ENCODE measurements around the gene PTPN7.

Gene PTPN7

GRCh38 chr1:202165942-202166843 is 5.8 kb upstream of the PTPN7 start:
- no peak for DNase-seq

GRCh38 chr1:202165267-202165941 is 5.0 kb upstream of the PTPN7 start:
- DNase-seq = no peak

- DNase-seq = no peak
Observed at GRCh38 chr1:202164271-202165037, 4.1 kb upstream of the PTPN7 start.

- DNase-seq = no peak
Observed at GRCh38 chr1:202163281-202164270, 3.2 kb upstream of the PTPN7 start.

DNA sequence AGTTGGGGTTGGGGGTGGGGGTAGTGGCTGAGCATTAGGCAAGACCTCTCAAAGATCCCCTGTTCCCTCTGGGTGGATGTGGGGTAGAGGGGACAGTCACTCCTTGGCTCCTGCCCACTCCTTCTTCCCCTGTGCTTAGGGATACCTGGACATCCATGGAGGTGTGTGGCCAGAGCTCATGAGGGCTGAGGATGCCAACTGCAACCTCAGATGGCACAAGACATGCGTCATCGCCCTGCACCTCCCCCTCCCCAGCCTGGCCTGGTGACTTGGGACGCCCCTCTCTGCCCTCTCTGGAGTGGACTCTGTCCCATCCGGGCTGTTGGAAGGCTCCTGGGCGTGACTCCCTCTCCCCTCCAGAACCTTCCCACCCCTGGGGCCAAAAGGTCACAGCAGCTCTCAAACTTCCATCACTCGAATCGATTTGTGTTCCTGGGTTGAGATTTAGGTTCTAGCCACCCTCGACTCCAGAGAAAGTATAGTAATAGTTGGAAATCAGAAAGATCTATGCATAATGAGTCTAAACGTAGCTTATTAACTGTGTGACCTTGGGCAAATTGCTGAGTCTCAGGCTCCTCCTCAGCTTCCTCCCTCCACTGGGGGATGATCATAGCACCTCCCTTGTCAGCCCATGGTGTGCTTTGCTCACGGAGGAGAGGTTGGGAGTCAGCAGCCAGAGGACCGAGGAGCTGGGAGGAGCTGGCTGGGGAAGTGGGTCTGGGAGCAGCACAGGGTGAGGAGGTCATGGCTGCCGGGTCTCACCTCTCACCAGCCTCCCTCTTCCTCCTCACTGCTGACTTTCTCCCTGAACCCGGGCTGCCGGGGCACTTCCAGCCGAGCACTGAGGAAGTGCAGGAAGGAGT is 2.2 kb upstream of the PTPN7 start:
- no peak for DNase-seq

DNA sequence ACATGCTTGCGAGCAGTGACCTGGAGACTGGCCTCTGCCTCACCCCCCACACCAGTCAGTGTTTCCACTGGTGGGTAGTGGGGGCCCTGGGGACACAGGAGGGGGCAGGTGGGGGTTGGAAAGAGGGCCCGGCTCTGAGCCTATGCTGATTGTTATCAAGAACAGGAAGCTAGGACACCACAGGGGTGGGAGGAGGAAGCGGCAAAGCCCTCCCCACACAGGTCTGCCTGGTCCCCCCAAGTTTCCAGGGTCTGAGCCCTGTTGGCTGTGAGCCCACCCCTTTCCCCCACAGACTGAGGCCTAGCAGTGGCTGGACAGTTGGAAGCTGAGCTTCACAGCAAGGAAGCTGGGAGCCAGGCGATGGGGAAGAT is 1.6 kb upstream of the PTPN7 start:
- no peak for DNase-seq

DNA sequence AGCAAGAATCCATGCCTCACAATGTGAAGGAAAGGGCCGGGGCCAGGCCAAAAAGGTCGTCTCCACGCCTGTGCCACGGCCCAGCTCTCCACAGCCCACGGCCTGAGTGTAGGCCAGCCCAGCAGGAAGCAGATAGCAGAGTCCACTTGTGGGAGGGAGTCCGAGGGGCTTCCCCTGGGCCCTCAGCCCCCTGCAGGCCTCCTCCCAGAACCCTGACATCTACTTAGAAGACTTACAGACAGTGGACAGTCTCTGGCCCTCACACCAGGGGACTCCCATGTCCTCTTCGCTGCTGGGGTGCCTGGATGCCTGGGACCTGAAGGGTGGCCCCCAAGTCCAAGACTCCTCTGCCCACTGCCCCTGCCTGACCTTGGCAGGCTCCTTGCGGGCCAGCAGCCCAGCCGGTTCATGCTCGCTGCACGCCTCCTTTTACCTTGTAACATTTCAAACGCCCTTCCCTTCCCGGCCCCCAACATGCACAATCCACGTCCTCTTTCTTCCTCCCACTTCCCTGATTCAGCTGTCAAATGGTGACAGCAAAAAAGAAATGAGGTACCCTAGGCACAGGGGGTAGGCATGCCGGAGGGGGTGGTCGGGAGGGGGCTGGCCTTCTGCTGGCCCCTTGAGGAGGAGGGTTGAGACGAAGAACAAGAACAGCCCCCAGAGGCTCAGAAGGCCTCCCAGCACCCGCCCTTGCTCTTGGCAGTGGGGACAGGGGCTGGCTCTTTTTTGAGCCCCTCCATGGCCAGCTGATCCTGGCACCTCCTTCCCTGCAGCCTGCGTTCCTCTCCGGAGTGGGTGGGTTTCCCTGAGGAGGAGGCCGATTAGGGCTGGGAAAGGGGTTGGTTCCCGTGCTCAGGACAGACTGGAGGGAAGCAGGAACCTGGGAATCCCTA is 997 bp upstream of the PTPN7 start:
- no peak for DNase-seq

DNA sequence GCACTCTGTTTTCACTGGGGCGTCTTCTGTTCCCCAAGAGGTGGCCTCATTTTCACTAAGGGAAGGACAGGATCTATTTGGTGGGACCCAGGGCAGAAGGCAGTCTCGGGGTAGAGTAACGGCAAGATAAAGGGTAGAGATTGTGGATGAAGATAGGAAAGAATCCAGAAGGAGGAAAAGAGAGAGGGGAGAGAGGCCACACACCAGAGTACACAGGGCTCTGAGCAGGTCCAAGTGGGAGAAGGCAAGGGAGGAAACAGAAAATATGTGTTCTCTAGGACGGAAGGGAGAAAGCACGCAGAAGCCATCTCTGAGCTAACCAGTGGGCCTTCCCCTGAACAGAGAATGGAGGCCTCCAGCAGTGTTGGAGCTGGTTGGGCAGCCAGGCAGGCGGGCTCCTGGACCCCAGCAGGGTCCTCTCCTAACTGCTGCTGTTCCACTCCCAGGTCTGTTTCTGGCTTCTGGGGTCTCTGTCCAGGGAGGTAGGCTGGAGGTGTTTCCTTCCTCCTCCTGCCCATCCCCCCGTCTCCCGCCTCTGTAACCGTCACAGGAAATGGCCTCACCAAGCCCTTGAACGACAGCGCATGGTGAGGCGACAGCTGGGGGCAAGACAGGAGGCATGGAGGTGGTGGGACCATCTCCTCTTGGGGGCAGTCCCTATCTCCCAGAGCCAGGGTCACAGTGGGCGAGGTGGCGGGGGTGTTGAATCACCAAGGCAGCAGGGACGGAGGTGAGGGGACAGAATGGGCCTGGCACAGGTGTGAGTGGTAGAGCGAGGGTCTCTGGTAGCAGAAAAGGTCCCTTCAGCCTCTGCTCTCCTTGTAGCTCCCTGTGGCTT is 649 bp downstream of the PTPN7 start:
- no peak for DNase-seq

DNA sequence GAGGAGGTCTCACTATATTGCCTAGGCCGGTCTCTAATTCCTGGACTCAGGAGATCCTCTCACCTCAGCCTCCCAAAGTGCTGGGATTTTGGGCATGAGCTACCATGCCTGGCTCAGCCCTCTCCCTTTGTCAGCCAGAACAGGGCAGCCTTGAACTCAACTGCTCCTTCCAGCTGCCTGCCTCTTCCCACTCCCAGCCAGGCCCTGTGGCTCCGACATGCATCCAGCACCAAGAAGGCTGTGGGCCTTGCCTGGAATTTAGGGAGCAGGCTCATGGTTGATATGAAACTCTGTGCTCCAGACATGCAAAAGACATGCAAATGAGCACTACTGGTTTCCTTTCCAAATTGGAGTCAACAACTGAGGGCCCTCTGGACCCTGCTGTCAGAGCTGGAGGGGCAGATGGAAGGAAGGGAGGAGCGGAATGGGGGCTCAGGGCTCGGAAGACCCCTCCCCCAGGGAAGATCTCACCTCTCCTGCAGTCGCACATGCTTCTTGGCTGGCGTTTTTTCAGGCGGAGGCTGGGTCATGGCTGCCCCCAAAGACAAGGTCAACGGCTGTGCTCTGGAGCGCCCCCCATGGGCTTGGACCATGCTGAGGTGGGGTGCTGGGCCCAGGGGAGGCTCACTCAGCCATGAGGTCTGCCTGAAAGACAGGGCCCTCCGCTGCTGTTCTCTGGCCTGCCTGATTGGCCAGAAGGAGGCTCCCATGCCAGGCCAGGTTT is 1.4 kb downstream of the PTPN7 start:
- DNase-seq = no peak

DNA sequence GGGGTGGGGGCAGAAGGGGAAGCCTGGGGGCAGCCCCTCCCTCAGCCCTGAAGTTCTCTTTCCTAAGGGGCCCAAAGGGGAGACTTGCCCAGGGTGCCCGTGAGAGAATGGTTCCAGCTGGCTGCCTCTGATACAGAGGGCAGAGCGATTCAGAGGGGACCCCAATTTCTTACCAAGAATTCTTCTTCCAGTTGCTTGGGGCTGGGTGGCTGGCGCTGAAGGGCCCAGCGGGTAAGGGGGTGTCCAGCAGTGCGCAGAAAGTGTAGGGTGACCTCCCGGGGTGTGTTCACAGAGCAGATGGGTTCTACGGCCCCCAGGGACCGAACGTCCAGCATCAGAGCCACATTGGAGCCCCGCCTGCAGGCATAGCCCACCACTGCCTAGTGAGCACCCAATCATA is 2.5 kb downstream of the PTPN7 start:
- no peak for DNase-seq

DNA sequence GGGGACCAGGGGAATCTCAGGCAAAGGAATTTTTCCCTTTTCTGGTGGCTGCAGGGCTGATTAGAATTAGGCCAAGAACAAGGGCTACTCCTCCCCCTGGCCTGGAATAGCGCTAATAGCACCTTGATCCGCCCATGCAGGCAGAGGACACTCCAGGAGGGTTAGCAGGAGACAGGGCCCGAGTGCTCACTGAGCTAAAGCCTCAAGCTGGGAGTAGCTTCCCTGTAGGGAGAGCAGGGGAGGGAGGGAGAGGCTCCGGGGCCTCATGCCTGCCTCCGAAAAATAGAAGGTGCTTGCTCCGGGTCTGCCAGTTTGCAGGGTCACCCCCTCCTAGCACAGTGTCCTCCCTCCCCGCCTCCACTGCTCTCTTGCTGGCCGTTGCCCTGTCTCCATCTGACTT is 3.8 kb downstream of the PTPN7 start:
- no peak for DNase-seq

DNA sequence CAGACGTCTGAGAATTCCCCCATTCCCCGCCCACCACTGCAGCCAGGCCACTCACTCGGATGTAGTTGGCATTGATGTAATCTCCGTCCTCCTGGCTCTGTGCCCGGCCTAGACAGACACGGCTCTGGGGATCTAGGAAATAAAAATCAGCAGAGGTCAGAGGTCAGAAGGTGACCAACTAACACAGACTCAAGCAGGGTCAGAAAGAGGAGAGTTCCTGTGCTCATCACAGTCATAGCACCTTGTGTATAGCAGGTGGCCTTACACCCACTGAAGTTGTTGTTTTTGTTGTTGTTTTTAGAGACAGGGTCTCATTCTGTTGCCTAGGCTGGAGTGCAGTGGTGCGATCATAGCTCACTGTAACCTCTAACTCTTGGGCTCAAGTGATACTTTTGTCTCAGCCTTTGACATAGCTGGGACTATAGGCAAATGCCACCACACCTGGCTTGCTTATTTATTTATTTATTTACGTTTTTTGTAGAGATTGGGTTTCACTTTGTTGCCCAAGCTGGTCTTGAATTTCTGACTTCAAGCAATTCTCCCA is 4.9 kb downstream of the PTPN7 start:
- no peak for DNase-seq

DNA sequence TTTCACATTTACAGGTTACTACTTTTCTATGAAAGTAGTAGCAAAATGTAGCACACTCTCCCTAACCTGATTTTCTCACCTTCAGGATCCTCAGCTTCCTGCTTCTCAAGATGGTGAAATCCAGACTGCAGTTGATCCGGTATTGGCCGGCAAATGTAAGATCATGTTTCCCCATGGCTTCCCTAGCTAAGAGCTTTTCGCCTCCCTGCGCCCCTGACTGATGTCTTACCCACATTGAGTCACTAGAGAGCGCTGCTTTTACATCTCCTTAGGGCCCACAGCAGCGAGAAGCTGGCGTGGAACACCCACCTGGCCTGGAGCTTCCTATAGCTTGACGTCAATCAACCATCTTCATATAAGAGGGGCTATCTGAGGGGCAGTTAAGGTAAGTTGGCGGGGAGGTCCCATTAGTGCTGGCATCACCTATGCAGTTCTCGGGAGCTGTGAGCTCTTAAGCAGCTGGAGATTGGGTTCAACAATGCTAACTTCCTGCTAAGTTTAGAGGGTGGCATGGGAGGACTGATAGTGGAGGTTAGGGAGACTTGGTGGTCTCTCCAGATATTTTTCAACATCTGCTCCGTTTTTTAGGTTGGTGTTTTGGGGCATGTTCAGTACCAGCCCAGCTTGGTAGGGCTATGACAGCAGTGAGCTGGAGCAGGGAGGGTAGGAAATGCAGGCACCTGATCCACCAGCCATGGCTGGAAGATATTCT is 5.5 kb downstream of the PTPN7 start:
- peak; percentile 58 for DNase-seq

DNA sequence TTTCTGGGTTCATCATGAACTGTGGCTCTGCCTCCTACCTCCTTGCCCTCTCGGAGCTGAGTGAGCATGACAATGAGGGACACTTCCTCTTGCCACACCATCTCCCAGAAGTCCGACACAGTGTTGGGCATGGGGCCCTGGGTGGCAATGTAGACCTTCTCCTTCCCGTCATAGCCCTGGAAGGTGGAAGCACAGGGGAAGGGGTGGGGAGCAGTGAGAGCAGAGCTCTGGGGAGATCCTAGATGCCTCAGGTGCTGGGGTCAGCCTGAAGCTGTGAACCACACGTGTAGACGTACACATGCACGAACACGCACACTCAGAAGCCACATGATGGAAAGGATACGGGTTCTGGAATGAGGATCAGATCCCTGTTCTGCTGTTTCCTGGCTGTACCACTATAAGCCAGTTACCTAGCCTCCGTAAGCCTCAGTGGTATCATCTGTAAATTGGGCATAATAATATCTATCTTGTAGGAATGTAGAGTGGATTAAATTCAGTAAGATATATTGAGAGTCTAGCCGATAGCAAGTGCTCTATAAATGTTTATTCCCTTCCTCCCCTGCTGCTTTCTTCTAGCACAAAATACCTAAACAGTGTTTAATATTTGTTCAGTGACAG is 6.1 kb downstream of the PTPN7 start:
- DNase-seq = no peak

GRCh38 chr1:202153284-202153683 is 7.1 kb downstream of the PTPN7 start:
- DNase-seq = no peak

- no peak for DNase-seq
Observed at GRCh38 chr1:202152399-202152798, 8.0 kb downstream of the PTPN7 start.

GRCh38 chr1:202151045-202151444 is 9.4 kb downstream of the PTPN7 start:
- DNase-seq = no peak
